NCI-H1092 (cell line): ENCODE results near the gene ORAI3.
A peak's percentile ranks its signal among the peaks of the same experiment; 100 is the strongest.
"Not testable (repeated sequence)": the region's sequence is repeated elsewhere in the genome, so short reads cannot be mapped to it uniquely, and the experiment has no call there.

ENCODE experiments used
- DNase-seq: peaks from one replicate; lab custom pipeline; 2025; lab: John Stamatoyannopoulos, UW

The ORAI3 gene

DNA sequence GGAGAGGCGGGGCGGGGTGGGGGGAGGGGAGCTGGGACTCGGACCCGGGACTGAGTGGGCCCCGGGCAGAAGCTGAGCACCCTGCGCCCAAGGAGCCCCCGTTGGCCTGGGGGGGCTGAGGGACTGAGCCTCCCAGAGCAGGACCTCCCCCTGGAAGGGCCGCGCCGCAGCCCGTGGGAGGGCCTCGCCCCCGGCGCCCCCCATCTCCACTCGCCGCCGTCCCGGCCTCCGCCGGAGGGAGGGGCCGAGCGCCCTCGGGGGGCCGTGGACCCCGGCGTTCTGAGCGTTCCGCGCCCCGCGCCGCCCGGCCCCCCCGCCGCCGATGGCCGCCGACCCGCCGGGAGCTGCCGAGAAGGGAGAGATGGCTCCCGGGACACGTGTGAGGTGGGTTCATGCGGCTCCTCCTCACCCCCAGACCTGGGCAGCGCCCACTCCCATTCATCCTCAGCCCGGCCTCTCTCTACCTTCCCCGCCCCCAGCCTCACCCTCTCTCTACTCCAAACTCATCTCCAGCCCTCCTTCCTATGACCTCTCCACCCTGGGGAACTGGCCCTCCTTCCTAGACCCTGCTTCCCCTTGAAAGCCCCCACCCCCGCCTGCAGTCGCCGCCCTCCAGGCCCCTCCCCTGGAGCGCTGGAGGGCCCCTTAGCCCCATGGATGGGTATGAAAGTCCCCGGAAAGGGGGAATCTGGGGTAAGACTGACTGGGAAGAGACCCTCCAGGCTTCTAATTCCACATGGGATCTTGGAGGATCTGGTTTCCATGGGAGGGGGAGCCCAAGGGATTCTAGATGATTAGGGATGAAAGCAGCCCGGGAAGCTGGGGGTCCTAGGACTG is 24.6 kb upstream of the ORAI3 start:
- DNase-seq, result no peak

DNA sequence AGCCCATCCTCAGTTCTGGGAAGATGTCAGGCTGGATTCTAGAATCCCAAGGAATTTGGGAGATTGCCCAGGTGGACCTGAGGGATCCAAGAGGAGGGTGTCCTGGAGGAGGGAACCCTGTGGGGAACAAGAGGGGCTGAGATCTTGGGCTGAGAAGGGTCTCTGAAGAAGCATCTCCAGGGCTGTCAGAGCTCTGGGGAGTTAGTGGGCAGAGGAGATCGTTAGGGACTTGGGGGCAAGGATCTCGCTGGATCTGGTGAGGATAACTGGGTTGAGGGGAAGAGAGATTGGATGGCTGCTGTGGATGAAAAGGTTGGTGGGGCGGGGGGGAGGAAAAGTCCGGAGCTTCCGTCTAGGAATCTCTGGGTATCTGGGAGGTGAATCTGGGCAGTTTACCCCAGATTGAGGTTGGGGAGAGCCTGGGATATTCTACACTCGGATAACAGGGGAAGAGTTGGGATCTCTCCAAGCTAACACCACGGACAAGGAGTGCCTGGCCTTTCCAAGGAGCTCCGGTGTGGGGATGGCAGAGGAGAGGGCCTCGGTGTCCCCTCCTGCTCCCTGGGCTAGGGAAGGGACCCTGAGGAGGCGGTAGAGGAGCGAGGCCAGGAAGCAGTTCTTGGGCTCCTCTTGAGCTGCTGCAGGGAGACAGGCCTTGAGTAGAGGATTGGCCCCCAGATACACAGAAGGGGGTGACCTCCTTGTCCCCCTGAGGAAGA is 23.8 kb upstream of the ORAI3 start:
- no peak for DNase-seq

DNA sequence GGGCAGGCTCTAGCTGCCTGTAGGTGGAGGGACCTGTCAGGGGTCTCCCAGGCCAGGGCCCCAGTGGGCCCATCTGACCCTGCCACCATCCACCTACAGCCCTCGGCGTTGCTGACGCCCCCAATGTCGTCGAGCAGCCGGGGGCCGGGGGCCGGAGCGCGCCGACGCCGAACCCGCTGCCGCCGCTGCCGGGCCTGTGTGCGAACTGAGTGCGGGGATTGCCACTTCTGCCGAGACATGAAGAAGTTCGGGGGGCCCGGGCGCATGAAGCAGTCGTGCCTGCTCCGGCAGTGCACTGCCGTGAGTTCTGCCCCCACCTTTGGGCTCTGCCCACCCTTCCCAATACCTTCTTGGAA is 23.3 kb upstream of the ORAI3 start:
- DNase-seq, result no peak

DNA sequence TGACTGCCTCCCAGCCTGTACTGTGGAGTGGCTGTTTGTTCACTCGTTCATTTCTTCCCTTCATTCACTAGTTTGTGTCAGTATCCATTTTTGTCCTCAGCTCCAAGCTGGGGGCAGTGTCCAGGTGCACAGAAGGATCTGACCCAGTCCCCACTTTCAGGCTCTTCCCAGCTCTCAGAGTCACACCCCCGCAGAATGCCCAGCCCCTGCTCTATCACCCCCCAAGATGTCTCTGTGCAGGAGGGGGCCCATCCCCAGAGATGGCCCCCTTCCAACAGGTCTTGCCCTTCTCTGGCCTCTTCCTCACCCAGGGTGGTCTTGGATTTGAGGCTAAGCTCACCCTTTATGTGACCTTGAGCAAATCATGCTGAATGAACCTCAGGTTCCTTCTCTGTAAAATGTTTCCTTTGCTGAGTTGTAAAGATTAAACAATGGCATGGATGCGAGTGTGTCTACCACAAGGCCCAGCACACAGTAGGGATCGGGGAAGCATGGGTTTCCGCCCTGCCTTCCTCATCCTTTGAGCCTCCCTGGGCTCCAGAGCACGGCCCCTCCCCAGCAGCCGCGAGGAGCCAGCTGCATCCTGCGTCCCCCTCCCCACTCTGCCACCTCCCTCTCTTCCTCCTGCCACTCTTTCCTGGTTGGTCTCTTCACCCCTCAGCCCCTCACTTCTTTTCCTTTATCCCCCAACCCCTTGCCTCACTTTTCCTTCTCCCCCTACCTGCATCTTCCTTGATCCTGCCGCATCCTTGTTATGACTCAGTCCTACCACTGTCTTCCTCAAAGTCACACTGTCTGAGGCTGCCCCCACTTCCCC is 22.7 kb upstream of the ORAI3 start:
- no peak for DNase-seq

DNA sequence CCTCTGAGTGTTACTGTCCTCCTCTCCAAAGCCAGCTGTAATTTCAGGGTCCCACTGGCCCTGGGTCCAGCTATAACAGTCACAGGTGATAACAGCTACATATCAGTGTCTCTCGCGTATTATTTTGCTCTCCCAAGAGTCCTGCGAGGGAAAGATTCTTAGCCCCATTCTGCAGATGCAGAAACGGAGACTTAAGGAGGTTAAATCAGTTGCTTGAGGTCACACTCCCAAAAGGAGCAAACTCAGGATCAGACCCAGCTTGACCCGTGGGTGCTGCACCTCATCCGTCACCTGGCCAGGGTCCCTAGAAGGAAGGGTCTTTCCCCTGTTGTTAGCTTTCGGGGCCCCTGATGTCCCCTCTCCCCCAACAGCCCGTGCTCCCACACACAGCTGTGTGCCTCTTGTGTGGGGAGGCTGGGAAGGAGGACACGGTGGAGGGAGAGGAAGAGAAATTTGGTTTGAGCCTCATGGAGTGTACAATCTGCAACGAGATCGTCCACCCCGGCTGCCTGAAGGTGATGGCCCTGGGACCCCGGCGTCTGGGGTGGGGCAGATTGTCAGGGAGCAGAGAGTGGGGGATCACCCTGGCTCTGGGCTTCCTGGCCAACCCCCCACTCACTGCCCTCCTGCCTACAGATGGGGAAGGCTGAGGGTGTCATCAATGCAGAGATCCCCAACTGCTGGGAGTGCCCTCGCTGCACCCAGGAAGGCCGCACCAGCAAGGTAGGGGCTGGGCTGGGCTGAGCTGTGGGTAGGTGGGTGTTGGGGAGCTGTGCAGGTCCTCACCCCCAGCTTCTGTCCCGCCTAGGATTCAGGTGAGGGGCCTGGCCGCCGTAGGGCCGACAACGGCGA is 21.7 kb upstream of the ORAI3 start:
- DNase-seq, result no peak

DNA sequence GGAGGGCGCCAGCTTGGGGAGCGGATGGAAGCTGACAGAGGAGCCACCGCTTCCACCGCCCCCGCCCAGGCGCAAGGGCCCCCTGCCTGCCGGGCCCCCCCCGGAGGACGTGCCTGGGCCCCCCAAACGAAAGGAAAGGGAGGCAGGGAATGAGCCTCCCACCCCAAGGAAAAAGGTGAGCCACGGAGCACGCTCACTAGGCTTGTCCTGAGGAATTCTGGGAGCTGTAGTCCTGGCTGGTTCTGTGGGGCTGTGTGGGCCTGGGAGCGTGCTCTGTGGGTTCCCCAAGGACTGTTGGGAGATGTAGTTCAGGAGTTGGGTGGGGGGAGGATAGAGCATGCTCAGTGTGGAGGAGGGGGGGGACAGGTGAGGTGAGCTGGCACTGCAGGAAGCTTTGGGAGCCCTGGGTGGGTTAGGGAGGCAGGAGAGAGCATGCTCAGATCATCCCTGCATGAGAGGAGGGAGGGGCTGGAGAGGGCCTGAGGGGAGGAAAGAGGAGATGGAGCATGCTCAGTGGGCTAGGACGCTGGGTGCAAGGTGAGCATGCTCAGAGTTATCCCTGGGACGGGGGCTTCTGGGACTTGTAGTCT is 21.0 kb upstream of the ORAI3 start:
- peak; percentile 68 for DNase-seq

DNA sequence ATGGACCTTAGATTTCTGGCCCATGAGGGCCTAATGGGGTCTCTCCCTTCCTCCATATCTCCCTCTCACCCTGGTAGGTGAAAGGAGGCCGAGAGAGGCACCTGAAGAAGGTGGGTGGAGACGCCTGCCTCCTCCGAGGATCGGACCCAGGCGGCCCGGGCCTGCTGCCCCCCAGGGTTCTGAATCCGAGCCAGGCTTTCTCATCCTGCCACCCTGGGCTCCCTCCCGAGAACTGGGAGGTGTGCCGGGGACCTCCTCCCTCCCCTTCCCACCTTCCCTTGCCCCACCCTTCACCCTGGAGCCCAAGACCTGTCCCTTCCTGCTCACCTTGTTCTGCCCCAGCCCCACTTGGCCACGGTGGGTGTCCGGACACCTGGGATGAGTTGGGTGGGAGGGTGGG is 20.5 kb upstream of the ORAI3 start:
- no peak for DNase-seq

DNA sequence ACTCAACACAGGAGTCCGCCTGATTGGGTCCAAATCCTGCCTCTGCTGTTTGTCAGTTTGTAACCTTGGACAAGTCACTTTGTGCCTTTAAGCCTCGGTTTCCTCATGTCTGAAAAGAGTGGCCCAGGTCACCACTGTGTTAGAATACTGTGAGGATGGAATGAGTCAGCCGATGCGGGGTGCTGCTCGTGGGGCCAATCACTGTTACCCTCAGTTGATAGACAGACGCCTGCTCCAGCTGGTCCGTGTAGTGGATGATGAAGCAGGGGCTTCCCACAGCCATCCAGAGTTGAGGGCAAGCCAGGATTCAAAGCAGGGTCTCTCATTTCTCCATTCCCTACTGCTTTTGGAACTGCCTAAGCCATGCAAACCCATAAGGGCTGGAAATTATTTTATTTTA is 19.7 kb upstream of the ORAI3 start:
- DNase-seq, result no peak

DNA sequence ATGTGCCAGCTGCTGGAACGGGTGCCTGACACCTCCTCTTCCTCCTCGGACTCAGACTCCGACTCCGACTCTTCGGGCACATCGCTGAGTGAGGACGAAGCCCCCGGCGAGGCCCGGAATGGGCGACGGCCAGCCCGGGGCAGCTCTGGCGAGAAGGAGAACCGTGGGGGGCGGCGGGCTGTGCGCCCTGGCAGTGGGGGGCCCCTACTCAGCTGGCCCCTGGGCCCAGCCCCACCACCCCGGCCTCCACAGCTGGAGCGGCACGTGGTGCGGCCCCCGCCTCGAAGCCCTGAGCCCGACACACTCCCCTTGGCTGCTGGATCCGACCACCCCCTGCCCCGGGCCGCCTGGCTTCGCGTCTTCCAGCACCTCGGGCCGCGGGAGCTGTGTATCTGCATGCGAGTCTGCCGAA is 18.7 kb upstream of the ORAI3 start:
- no peak for DNase-seq

DNA sequence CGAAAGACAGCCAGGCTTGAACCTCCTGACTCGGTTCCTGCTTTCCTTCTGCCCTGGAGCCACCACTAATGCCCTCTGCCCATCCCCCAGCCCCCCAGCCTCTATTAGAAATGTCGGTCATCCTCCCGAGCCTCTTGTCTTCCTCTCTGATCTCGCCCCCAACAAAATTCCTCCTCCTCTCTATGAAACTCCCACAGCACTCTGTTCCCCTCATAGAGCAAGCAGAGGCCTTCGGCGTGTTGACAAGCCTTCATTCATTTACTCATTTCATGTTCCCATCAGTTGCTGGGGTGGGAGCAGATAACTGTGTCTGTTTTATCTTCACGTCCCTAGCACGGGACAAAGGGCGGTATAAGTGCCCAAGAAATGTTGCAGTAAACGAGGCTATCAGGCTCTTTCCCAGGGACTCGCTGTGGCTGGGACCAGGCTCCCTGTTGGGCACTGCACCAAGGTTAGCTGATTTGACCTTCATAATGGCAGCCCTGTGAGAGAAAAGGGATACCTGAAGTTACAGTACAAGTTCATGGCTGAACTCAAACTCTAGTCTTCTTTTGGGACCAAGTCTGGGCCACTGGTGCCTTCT is 17.7 kb upstream of the ORAI3 start:
- DNase-seq, result no peak

DNA sequence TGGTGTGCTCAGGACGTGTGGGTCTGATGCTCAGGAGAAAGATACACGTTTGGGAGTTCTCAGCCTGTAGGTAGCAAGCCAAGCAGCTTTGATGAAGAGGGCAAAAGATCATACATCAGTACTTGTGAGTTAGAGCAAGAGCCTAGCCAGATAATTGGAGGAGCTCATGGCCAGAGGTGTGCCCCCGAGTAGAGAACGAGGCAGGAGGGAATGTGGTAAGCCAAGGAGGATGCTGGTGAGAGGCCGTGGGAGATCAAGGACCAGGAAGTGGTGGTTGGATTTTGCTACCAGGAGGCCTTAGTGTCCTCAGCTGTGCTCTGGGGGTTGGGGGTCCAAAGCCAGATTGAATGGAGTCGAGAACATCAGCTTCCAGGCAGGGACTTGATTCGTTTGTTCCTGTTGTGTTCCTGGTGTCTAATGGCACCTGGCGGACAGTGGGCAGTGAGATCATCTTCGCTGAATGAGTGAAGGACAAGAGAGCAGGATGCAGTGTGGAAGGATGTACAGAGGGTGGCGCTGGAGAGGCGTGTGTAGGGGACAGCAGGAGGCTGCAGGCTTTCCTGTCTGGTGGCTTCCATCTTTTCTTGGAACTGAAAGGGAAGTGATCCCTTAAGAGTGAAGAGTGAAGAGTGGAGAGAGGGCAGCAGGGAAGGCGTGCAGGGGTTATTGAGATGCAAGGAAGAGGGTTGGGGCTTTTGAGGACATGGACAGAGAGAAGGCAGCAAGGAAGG is 13.9 kb upstream of the ORAI3 start:
- DNase-seq, result no peak

DNA sequence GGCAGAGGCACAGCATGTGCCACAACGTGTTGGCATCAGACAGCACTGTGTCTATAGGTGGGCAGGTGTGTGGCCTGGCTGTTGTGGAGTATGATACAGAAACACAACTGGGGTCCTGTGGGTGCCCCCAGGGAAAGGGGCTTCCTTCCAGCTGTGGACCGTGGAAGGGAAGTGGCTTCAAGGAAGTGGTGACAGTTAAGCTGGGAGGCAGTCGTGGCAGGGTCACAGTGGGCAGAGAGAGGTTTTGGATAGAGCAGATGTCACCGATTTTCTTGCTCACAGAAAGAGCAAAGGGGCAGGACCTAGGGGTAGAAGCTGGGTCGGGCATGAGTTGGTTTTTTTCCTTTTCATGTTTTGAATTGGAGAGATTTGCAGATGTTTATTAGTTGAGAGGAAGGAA is 11.2 kb upstream of the ORAI3 start:
- DNase-seq, result no peak

DNA sequence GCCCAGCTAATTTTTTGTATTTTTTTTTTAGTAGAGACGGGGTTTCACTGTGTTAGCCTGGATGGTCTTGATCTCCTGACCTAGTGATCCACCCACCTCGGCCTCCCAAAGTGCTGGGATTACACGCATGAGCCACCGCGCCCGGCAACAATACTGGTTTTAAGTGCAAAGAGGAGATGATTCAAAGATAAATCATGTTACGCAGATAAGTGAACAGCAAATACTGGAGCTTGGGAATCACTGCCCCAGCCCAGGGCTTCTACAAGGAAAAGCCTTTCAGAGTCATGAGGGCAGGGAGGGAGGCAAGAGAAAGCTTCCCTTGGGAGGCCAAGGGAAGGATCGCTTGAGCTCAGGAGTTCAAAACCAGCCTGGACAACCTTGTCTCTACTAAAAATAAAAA is 9.3 kb upstream of the ORAI3 start:
- DNase-seq, result not testable (repeated sequence)

DNA sequence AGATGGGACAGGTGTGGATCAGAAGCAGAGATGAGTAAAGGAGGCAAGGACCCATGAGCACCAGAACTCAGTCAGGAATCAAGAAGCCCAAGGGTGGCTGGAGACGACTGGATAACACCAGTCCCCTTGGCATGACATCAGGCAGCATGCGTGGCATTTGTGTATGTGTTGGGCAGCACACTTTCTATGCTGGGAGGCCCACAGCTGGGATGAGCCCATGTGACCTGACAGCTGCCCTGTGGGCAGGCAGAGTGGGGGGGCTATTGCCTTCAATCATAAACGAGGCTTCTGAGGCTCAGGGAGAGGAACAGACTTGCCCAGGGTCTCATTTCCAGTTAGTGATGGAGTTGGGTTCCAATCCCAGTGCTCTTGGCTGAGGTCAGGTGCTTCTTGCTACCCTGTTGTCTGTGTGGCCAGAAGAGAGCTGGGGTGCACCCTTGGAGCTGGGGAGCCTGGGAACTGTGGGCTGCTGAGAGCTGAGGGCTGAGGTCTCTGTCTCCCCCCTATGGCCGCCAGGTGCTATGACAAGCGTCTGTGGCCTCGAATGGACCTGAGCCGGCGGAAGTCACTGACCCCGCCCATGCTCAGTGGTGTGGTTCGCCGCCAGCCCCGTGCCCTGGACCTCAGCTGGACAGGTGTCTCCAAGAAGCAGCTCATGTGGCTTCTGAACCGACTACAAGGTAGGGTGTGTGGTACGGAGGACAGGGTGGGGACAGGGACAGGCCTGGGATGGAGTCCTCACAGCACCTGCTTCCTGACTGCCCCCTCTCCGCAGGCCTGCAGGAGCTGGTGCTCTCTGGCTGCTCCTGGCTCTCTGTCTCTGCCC is 7.1 kb upstream of the ORAI3 start:
- DNase-seq, result peak; percentile 32

DNA sequence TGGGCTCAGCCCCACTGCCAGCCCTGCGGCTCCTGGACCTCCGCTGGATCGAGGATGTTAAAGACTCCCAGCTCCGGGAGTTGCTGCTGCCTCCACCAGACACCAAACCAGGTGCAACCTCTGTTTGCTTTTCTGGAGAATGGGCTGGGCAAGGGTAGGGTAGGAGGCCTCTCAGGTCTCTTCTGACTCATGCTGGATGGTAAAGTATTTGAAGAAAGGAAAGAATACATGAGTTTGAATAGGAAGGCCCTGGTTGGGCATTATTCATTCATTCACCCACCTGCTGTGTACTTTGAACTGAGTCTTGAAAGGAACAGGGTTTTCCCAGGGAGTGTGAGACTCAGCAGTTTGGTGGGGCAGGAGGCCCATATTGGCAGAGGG is 6.5 kb upstream of the ORAI3 start:
- DNase-seq, result no peak

DNA sequence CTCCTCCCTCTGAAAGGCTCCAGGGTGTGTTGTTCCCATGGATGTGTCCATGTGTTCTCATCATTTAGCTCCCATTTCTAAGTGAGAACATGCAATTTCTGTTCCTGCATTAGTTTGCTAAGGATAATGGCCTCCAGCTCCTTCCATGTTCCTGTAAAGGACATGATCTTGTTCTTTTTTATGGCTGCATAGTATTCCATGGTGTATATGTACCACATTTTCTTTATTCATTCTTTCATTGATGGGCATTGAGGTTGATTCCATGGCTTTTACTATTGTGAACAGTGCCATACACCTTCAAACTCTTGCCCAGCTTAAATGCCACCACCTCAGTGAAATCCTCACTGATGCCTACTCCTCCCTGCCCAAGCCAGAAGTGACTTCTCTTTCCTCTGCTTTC is 4.5 kb upstream of the ORAI3 start:
- no peak for DNase-seq

DNA sequence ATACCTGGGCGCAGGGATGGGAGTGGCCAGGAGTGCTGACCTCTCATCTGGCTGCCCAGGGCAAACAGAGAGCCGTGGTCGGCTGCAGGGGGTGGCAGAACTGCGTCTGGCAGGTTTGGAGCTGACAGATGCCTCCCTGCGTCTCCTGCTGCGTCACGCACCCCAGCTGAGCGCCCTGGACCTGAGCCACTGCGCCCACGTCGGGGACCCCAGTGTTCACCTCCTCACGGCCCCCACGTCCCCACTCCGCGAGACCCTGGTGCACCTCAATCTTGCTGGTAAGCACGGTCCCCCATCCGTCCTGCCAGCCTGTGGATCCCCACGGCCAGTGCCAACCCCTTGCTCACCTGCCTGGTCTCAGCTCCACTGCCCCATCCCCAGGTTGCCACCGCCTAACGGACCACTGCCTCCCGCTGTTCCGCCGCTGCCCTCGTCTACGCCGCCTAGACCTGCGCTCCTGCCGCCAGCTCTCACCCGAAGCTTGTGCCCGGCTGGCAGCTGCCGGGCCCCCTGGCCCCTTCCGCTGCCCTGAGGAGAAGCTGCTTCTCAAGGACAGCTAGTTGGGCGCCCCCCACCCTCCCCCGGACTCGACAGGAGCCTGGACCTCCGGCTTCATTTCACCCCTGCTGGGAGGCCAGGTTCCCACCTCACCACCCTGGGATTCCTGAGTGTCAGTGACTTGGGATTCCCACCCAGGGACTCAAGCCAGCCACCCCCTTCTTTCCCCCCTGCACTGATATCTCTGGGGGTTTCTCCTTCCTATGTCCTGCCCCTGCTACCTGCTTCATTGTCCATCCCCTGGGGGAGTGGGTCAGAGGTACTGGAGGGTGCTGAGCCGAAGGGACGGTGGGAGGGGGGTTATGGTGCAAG is 2.0 kb upstream of the ORAI3 start:
- DNase-seq, result no peak

DNA sequence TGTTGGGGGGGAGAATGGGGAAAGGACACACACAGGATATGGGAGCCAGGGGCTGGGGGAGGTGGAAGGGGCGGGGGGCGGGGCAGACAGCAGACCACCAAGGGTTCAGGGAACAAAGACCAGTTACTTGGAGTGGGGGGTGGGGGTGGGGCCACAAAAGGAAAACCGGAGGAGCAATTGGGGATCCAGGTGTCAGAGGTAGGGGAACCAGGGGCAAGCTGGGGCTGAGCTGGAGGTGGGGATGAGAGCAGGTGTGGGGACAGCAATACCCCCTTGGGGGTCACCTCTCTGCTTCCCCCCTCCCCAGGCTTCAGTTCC is 1.4 kb upstream of the ORAI3 start:
- no peak for DNase-seq
